Rectal smooth muscle tissue (tissue), 1 donor: ENCODE measurements around the gene TEP1.

ENCODE experiments used
- H3K27ac ChIP-seq: one replicate; pipeline ENCODE4 v1.7.0; 2013; ENCODE audit warnings: low read depth, low read length, inconsistent platforms
- H3K27me3 ChIP-seq: one replicate; pipeline ENCODE4 v1.7.0; 2013; ENCODE audit warnings: low read length; ENCODE audit not compliant: control insufficient read depth, insufficient read depth
- H3K36me3 ChIP-seq: one replicate; pipeline ENCODE4 v1.7.0; 2013; ENCODE audit warnings: low read length; ENCODE audit not compliant: control insufficient read depth, insufficient read depth
- H3K4me1 ChIP-seq: one replicate; pipeline ENCODE4 v1.7.0; 2013; ENCODE audit warnings: low read length; ENCODE audit not compliant: control insufficient read depth, insufficient read depth
- H3K4me3 ChIP-seq: one replicate; pipeline ENCODE4 v1.7.0; 2013; ENCODE audit warnings: low read length
- H3K9ac ChIP-seq: one replicate; pipeline ENCODE4 v1.7.0; 2013; ENCODE audit warnings: low read length

The TEP1 gene

DNA sequence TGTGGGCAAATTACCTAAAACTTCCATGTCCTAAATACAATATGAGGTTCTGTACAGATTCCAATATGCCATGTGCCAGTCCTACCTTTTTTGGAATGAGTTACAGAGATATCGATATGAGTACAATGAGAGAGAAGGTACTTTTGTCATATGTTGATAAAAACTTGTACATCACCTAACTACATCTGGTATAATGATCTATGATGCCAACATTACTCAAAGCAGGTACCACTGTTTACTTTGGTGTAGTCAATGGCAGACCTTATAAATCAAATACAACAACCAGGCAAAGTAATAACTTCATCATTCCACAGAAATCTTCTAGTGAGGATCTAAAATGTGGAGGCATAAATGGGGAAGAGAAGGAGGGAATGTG lies 12.7 kb downstream of the TEP1 start:
- peaks cover 41% of the 10 kb centered on the region for H3K36me3 ChIP-seq
- no peaks in the 10 kb centered on the region for H3K27me3 ChIP-seq
- no peak overlapping the region for H3K9ac ChIP-seq
- H3K4me3 ChIP-seq, result no peak overlapping the region
- no peaks in the 10 kb centered on the region for H3K4me1 ChIP-seq
- H3K27ac ChIP-seq, result no peak overlapping the region

GRCh38 chr14:20397511-20397910 lies 15.8 kb downstream of the TEP1 start:
- Histone ChIP-seq H3K36me3 (peaks cover 36% of the 10 kb centered on the region), H3K27ac (no peak overlapping the region), H3K4me1 (no peaks in the 10 kb centered on the region), H3K4me3 (no peak overlapping the region), H3K9ac (no peak overlapping the region), H3K27me3 (no peaks in the 10 kb centered on the region)

GRCh38 chr14:20391505-20391904 lies 21.8 kb downstream of the TEP1 start:
- no peaks in the 10 kb centered on the region for H3K4me1 ChIP-seq
- H3K27me3 ChIP-seq, result no peaks in the 10 kb centered on the region
- peaks cover 59% of the 10 kb centered on the region for H3K36me3 ChIP-seq
- no peak overlapping the region for H3K4me3 ChIP-seq
- H3K9ac ChIP-seq, result no peak overlapping the region
- no peak overlapping the region for H3K27ac ChIP-seq

DNA sequence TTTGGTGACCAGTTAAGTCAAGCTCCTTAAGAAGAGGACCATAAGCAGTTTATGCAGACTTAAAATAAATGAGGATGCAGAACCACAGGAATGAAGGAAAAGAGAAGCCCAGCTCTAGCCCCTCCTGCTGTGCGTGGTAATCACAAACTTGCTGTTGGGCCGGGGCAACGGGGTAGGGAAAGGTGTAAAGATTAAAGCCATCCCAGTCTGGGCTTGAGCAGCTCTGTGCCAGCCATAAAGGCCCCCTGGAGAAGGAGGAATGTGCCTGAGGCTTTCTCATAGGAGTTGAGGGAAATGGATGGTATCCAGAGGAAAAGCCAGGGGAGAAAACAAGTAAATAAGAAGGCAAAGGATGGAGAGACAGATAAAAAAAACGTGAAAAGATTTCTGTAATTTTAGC lies 25.1 kb downstream of the TEP1 start:
- peaks cover 72% of the 10 kb centered on the region for H3K36me3 ChIP-seq
- no peaks in the 10 kb centered on the region for H3K4me1 ChIP-seq

GRCh38 chr14:20387576-20387975 lies 25.7 kb downstream of the TEP1 start:
- H3K36me3 ChIP-seq, result peaks cover 72% of the 10 kb centered on the region
- no peak overlapping the region for H3K9ac ChIP-seq
- no peak overlapping the region for H3K27ac ChIP-seq
- no peak overlapping the region for H3K4me3 ChIP-seq
- no peaks in the 10 kb centered on the region for H3K27me3 ChIP-seq
- no peaks in the 10 kb centered on the region for H3K4me1 ChIP-seq

More for the DNA sequence above, 25.1 kb downstream of the TEP1 start:
- H3K27ac ChIP-seq, result no peak overlapping the region
- H3K27me3 ChIP-seq, result no peaks in the 10 kb centered on the region
- no peak overlapping the region for H3K4me3 ChIP-seq
- no peak overlapping the region for H3K9ac ChIP-seq

- Histone ChIP-seq H3K36me3 (peaks cover 75% of the 10 kb centered on the region), H3K4me3 (no peak overlapping the region), H3K27ac (no peak overlapping the region), H3K9ac (no peak overlapping the region), H3K27me3 (no peaks in the 10 kb centered on the region), H3K4me1 (no peaks in the 10 kb centered on the region)
Observed at GRCh38 chr14:20386276-20386855, 26.9 kb downstream of the TEP1 start.

- Histone ChIP-seq H3K27ac (no peak overlapping the region), H3K4me3 (no peak overlapping the region), H3K9ac (no peak overlapping the region), H3K36me3 (peaks cover 74% of the 10 kb centered on the region), H3K27me3 (no peaks in the 10 kb centered on the region), H3K4me1 (no peaks in the 10 kb centered on the region)
Observed at GRCh38 chr14:20384886-20385285, 28.4 kb downstream of the TEP1 start.

DNA sequence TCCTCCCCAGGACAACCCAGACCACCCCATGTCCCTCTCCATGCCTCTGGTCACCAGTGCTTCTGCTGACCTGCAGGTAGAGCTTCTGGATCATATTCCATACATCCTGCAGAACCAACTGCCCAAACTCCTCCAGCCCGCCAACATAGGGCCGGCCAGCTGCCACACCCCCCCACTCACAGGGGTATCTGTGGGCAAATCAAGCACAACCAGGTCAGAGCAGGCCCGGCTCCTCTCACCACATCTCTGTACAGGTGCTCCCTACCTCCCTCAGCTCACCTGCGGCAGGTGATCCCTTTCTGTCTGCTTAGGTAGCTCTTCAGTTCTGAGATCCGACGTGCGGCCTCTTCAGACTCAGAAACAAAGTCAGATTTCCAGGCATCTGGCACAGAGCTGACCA lies 29.0 kb downstream of the TEP1 start:
- Histone ChIP-seq H3K27ac (no peak overlapping the region), H3K9ac (no peak overlapping the region), H3K36me3 (peaks cover 75% of the 10 kb centered on the region), H3K4me3 (no peak overlapping the region), H3K27me3 (no peaks in the 10 kb centered on the region), H3K4me1 (no peaks in the 10 kb centered on the region)

DNA sequence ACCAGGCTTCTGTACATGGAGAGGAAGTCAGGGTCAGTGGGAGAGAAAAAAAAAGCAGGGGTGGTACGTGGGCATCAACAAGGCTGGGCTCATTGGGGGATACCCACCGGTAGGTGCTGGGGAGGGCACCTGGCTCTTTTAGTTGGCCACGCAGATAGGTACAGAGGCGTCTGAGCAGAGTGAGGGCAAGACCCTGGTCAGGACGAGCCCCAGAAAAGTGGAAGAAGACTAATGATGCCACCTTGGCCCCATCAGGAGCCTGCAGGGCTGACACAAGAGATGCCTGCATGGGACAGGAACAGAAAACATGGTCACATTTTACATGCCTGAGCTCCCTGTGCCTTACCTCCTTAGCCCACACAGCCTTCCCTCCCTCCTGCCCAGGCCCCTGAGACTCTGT lies 29.7 kb downstream of the TEP1 start:
- Histone ChIP-seq H3K27ac (no peak overlapping the region), H3K4me3 (no peak overlapping the region), H3K9ac (no peak overlapping the region), H3K36me3 (peaks cover 76% of the 10 kb centered on the region), H3K4me1 (no peaks in the 10 kb centered on the region), H3K27me3 (no peaks in the 10 kb centered on the region)

- Histone ChIP-seq H3K36me3 (peaks cover 76% of the 10 kb centered on the region), H3K4me3 (no peak overlapping the region), H3K9ac (no peak overlapping the region), H3K27me3 (no peaks in the 10 kb centered on the region), H3K4me1 (no peaks in the 10 kb centered on the region), H3K27ac (no peak overlapping the region)
Observed at GRCh38 chr14:20383032-20383431, 30.3 kb downstream of the TEP1 start.

- no peak overlapping the region for H3K4me3 ChIP-seq
- H3K4me1 ChIP-seq, result no peaks in the 10 kb centered on the region
- no peak overlapping the region for H3K9ac ChIP-seq
- H3K27ac ChIP-seq, result no peak overlapping the region
- no peaks in the 10 kb centered on the region for H3K27me3 ChIP-seq
- peaks cover 72% of the 10 kb centered on the region for H3K36me3 ChIP-seq
Observed at GRCh38 chr14:20382526-20382925, 30.8 kb downstream of the TEP1 start.

DNA sequence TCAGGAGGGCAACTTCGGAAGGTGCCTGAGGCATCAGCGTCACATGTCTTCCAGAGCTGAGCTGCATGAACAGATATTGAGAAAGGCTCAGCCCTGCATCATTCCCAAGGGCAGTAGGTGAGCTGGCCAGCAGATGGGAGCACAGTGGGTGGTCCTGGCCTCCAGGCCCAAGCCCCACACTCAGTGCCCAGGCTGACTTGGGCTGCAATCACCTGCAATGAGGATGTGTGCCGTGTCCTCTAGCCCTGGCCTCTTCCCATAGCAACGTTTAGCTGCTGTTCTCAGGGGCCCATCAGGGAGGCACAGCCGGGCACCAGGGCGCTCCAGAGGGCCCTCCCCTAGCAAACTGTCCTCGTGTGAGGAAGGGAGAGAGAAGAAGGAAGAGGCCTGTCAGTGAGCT lies 32.0 kb downstream of the TEP1 start:
- H3K27ac ChIP-seq, result no peak overlapping the region
- H3K4me1 ChIP-seq, result no peaks in the 10 kb centered on the region
- no peak overlapping the region for H3K9ac ChIP-seq
- H3K4me3 ChIP-seq, result no peak overlapping the region
- H3K27me3 ChIP-seq, result no peaks in the 10 kb centered on the region
- peaks cover 66% of the 10 kb centered on the region for H3K36me3 ChIP-seq

- peaks cover 66% of the 10 kb centered on the region for H3K36me3 ChIP-seq
Observed at GRCh38 chr14:20380681-20381080, 32.6 kb downstream of the TEP1 start.

More at GRCh38 chr14:20380681-20381080, 32.6 kb downstream of the TEP1 start:
- no peak overlapping the region for H3K9ac ChIP-seq
- H3K27ac ChIP-seq, result no peak overlapping the region
- no peak overlapping the region for H3K4me3 ChIP-seq
- H3K4me1 ChIP-seq, result no peaks in the 10 kb centered on the region
- no peaks in the 10 kb centered on the region for H3K27me3 ChIP-seq
